GM12878 (cell line): ENCODE data around the gene ZDHHC11.

Experiments
- JUND ChIP-seq: IDR thresholded peaks from 2 replicates; pipeline ENCODE4 v1.6.1; 2012; ENCODE audit warnings: low read depth, mild to moderate bottlenecking, low read length, improper control_type of control experiment, moderate library complexity
- ZBED1 ChIP-seq: IDR thresholded peaks from 2 replicates; pipeline ENCODE4 v1.6.1; 2016; ENCODE audit warnings: borderline replicate concordance

DNA sequence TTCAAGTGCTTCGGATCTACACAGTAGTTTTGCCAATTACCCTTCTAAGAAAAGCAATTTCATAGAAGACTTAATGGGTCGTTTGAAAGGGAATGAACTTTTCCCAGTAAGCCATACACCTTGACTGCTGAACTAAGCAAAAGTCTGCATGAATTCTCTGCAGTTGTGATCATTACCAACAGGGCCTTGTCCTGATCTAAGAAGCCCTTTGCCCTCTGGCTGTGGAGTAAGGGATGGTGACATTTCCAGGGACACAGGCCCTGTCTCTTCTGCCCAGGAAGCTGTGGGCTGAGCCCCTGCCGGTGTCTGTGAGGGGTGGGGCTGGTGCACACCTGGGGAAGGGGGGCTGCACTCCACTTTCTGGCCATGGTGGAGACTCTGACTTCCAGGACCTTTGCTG, 30.5 kb downstream of the ZDHHC11 start:
- TF ChIP-seq ZBED1 (no peak), JUND (no peak)
